ENCODE measurements around the gene REXO4. TPM values are rescaled to one million over a fixed set of nuclear protein-coding genes. Genes with fewer than 3 reads are reported as not detected.

The REXO4 gene
- polyA plus RNA-seq, 1 of the 3 experiments (the other 2 are of a cell fraction) = 37.3 TPM

DNA sequence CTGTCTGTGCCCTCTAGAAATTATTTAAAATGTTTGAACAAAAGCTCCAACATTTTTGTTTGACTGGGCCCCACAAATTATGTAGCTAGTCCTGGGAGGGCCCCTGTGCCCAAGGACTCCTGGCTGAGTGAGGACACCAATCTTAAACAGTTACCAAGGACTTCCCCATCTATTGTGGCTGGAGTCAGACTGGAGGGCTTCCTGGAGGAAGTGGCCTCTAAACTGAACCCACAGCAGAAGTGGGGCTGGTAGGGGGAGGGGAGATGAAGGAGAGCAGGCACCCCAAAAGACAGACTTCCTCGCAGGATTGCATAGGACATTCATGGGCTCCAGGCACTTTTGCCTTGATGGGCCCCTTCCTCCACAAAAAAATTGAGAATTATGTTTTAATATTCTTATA is 12.4 kb upstream of the REXO4 start:
- Histone ChIP-seq H3K9ac (no peak overlapping the region), H2AFZ (ENCODE audit: low read depth) (no peak overlapping the region), H3K36me3 (replicated peaks in 1 of 2; ENCODE audit: control insufficient read depth in 1 of 2, insufficient read depth in 2 of 2, low read length in 1 of 2) (no peaks in the 10 kb centered on the region), H3K9me2 (no peaks in the 10 kb centered on the region), H3F3A (replicated peaks; ENCODE audit: insufficient read depth) (no peaks in the 10 kb centered on the region), H3K4me1 (ENCODE audit: control insufficient read depth in 1 of 2, insufficient read depth in 2 of 2, low read depth in 1 of 2, low read length in 1 of 2) (no peaks in the 10 kb centered on the region), H3K79me2 (ENCODE audit: insufficient read depth) (no peaks in the 10 kb centered on the region), H3K27ac (ENCODE audit: low read depth in 2 of 2, low read length in 1 of 2) (no peak overlapping the region), H3K4me3 (ENCODE audit: low read depth in 2 of 2, low read length in 1 of 2) (no peak overlapping the region), H3K4me2 (no peak overlapping the region), H3K9me3 (no peaks in the 10 kb centered on the region), H3K27me3 (ENCODE audit: insufficient read depth) (no peaks in the 10 kb centered on the region), H4K20me1 (ENCODE audit: insufficient read depth) (no peaks in the 10 kb centered on the region)
- ChIA-PET CTCF (interaction anchor here (0.7 to 1.3 kb wide), 3 partner anchors 19 to 29 kb away, joined by 3 read pairs; partner anchors contain the start of gene CACFD1), POLR2A (no interaction called here)
- WGBS (ENCODE audit: low lambda C conversion rate) = 93% methylated on average over 1 of the region's 1 CpG
- TF ChIP-seq CHD2 (IDR thresholded peaks at IDR 0.05; ENCODE audit: low read length, partially characterized antibody) (no peak), EP300 (IDR thresholded peaks at IDR 0.05; ENCODE audit: borderline replicate concordance in 1 of 2, low read depth in 1 of 2, low read length in 1 of 2) (no peak), JUND (IDR thresholded peaks at IDR 0.05) (no peak), TCF12 (IDR thresholded peaks at IDR 0.05) (no peak), TAF1 (IDR thresholded peaks at IDR 0.05; ENCODE audit: borderline replicate concordance, low read depth, low read length) (no peak)
- TF ChIP-seq, protein P1, sequence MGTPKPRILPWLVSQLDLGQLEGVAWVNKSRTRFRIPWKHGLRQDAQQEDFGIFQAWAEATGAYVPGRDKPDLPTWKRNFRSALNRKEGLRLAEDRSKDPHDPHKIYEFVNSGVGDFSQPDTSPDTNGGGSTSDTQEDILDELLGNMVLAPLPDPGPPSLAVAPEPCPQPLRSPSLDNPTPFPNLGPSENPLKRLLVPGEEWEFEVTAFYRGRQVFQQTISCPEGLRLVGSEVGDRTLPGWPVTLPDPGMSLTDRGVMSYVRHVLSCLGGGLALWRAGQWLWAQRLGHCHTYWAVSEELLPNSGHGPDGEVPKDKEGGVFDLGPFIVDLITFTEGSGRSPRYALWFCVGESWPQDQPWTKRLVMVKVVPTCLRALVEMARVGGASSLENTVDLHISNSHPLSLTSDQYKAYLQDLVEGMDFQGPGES (IDR thresholded peaks at IDR 0.05; ENCODE audit: low read depth, low read length) = no peak
- no peak for DNase-seq

DNA sequence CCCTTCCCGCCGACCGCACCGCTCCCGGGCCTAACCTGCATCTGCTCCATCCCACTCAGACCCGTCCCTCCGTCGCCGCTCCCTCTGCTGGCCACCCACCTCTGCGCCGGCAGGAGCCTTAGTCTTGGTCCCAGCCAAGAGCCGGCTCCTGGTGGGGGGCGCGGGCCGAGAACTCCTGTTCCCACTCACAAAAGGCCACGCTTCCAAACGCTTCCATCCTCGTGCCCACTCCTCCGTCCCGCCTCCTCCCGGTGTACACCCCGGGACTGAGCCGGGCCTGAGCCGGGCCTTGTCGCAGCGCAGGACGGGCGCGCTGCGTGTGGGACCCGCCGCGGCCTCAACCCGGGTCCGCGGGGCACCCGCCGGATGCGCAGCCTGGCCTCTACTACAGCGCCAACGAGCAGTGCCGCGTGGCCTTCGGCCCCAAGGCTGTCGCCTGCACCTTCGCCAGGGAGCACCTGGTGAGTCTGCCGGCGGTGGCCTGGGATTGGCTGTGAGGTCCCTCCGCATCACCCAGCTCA is 11.9 kb upstream of the REXO4 start:
- no peaks in the 10 kb centered on the region for H3K9me3 ChIP-seq
- no peaks in the 10 kb centered on the region for H3K4me1 ChIP-seq (ENCODE audit: control insufficient read depth in 1 of 2, insufficient read depth in 2 of 2, low read depth in 1 of 2, low read length in 1 of 2)
- ChIA-PET POLR2A (no interaction called here), CTCF (interaction anchor here (0.7 to 0.9 kb wide), 2 partner anchors 24 to 30 kb away, joined by 3 read pairs; partner anchors contain the start of gene CACFD1)
- H3F3A ChIP-seq (replicated peaks; ENCODE audit: insufficient read depth) = no peaks in the 10 kb centered on the region
- no peaks in the 10 kb centered on the region for H4K20me1 ChIP-seq (ENCODE audit: insufficient read depth)
- no peaks in the 10 kb centered on the region for H3K9me2 ChIP-seq
- no peaks in the 10 kb centered on the region for H3K36me3 ChIP-seq (replicated peaks in 1 of 2; ENCODE audit: control insufficient read depth in 1 of 2, insufficient read depth in 2 of 2, low read length in 1 of 2)
- TF ChIP-seq, protein P2, sequence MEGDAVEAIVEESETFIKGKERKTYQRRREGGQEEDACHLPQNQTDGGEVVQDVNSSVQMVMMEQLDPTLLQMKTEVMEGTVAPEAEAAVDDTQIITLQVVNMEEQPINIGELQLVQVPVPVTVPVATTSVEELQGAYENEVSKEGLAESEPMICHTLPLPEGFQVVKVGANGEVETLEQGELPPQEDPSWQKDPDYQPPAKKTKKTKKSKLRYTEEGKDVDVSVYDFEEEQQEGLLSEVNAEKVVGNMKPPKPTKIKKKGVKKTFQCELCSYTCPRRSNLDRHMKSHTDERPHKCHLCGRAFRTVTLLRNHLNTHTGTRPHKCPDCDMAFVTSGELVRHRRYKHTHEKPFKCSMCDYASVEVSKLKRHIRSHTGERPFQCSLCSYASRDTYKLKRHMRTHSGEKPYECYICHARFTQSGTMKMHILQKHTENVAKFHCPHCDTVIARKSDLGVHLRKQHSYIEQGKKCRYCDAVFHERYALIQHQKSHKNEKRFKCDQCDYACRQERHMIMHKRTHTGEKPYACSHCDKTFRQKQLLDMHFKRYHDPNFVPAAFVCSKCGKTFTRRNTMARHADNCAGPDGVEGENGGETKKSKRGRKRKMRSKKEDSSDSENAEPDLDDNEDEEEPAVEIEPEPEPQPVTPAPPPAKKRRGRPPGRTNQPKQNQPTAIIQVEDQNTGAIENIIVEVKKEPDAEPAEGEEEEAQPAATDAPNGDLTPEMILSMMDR (IDR thresholded peaks at IDR 0.05) = peak; percentile 20; the same call in 1 of the 2 replicates
- no peak for TF ChIP-seq YY1 (IDR thresholded peaks at IDR 0.05; ENCODE audit: low read depth)
- TF ChIP-seq RCOR1 (IDR thresholded peaks at IDR 0.05; ENCODE audit: low read length) = no peak
- peak; percentile 75 for DNase-seq
- H3K79me2 ChIP-seq (ENCODE audit: insufficient read depth) = no peaks in the 10 kb centered on the region
- WGBS (ENCODE audit: low lambda C conversion rate) = 88% methylated on average over 25 of the region's 49 CpGs
- no peak overlapping the region for H3K4me2 ChIP-seq
- H2AFZ ChIP-seq (ENCODE audit: low read depth) = no peak overlapping the region
- H3K27me3 ChIP-seq (ENCODE audit: insufficient read depth) = no peaks in the 10 kb centered on the region
- no peak overlapping the region for H3K4me3 ChIP-seq (ENCODE audit: low read depth in 2 of 2, low read length in 1 of 2)
- no peak overlapping the region for H3K27ac ChIP-seq (ENCODE audit: low read depth in 2 of 2, low read length in 1 of 2)
- H3K9ac ChIP-seq = no peak overlapping the region
